Cardiac septum (tissue), 1 donor: Measurements from ENCODE around the gene FGF9. TPM values are rescaled to one million over a fixed set of nuclear protein-coding genes. Genes with fewer than 3 reads are reported as not detected.

Experiments used
- DNase-seq: peaks from one replicate; pipeline ENCODE4 v3.0.0-alpha.2; 2020; ENCODE audit warnings: low spot score
- intact Hi-C: fragments of 100-400 bp; cut with DNase I; formaldehyde crosslinking; loops from one replicate; pipeline ENCODE4 v1.14.0; 2022
- total RNA-seq: library from RNA; stranded (reverse); fragmentation: NEBNext Ultra II Directional; extraction: Animal tissue kit (Norgen Biotek cat#: 25700); gene quantifications from one replicate; pipeline ENCODE4 v1.2.1, GENCODE V29; 2021
- donor health status: DM: no; HTN: no; CAD: no.

The FGF9 gene
- total RNA-seq, 1 donor from 2014 or later = 14.3 TPM

GRCh38 chr13:21696865-21697448, 26.1 kb downstream of the FGF9 start:
- intact Hi-C loops = no loop called here
- DNase-seq = no peak

DNA sequence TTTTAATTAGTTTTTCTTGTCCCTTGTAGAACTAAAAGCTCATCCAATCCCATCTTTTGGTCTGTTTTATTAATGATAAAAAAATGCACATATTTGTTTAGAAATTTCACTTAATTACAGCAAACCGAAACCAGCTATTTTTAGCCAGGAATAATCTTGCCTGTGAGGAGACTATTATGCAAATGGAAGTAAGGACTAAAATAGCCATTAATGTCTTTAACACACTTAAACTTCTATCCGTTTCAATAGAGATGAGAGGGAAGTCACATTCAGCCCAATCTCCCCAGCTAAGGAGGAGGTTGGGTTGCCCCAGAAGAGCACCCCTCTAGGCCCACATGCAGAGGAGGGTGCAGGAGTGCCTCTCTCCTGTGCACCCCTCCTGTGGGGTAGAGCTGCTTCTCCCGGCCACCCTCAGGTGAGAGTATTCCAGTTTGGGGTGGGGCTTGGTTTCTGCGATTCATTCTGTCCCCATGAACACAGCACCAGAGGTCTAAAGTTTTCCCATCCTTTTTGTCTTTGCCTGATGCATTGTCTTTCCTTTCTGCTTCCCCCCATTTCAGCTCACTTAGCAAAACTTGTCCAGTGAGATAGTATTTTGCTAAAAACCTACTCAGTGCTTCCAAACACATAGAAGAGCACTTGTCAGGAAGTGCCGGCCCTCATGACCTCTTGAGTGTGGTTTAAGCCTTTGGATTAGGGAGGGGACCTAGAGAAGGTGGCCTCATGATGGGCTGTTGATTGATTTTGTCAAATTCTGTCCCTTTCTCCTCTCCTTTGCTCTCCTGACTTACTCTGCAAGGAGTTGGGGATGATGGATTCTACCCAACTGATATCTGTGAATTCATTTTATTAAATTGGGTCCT, 28.2 kb downstream of the FGF9 start:
- DNase-seq = no peak
- intact Hi-C loops = no loop called here

- intact Hi-C loops = no loop called here
- DNase-seq = no peak
These were observed 30.6 kb downstream of the FGF9 start for GRCh38 chr13:21701460-21701859.

- intact Hi-C loops = no loop called here
- DNase-seq = no peak
These were observed 33.0 kb downstream of the FGF9 start for GRCh38 chr13:21703846-21704245.

DNA sequence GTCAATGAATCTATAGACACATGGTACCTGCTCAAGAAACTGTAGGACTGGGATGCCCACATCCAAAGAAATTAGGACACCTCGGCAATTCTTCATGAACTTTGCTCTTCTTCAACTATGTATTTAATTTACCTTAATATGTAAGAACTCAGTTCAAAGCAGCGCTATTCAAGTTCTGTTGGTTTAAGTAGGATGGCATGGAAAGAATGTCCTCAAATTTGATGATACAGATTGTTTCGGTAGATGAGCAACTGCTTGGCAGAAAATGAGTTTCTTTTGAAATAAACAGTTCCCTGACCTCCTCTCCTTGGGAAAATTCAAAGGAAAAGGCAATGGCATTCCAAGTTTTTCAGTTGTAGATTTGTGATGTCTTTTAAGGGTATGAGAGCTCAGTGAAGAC, 36.7 kb downstream of the FGF9 start:
- no peak for DNase-seq
- intact Hi-C loops = no loop called here

- DNase-seq = no peak
- intact Hi-C loops = no loop called here
These were observed 38.8 kb downstream of the FGF9 start for GRCh38 chr13:21709697-21710096.

- intact Hi-C loops = no loop called here
- DNase-seq = no peak
These were observed 39.3 kb downstream of the FGF9 start for GRCh38 chr13:21710163-21710562.

GRCh38 chr13:21717817-21718216, 46.9 kb downstream of the FGF9 start:
- intact Hi-C loops = no loop called here
- DNase-seq = no peak

DNA sequence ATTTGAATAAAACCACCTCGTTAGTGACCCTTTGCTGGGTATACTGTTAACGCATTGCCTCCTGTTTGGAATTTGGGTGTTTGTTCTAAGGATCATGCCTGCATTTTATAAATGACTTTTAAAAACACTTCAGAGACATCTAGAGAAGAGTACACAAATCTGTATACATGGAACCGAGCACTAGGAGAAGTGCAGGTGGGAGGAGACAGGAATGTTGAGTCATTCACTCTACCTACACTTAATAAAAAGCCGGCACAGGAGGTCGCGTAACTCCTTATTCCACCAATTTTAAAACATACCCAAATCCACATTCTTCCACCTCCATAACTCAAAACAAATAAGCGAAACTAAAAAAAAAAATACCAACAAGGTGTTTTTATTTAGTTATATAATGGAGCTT, 48.6 kb downstream of the FGF9 start:
- intact Hi-C loops = no loop called here

GRCh38 chr13:21723807-21724505, 53.1 kb downstream of the FGF9 start:
- DNase-seq = no peak
- intact Hi-C loops = no loop called here

More for the DNA sequence above, 48.6 kb downstream of the FGF9 start:
- no peak for DNase-seq

DNA sequence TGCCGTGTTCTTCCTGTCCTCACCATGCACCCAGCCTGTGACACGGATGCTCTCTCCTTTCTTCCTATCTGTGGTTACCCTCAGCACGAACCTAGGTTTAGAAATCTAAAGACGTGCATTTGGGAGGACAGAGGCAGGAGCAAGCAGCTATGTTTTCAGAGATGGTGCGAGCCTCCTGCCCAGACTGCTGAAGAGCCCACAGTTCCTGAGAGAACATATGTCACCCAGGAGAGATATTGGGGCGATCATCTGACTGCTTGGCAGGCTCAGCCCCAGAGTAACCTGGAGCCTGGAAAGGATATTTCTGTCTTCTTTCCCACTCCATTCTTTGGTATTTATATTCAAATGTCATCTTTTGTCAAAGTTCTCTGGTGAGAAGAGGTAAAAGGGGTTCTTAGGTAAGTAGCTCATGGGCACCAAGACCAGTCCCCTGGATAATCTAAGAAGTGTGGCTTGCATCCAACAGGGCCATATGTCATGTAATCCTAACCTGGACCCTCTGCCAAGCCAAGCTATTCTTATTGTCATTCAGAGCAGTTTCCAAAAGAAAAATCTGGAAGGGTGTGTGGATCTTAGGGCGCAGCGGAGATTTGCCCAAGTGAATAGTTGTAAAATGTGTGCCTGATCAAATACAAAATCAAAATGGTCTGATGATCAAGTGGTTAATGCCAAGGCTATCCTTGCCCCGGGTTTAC, 59.5 kb downstream of the FGF9 start:
- intact Hi-C loops = no loop called here
- DNase-seq = no peak

DNA sequence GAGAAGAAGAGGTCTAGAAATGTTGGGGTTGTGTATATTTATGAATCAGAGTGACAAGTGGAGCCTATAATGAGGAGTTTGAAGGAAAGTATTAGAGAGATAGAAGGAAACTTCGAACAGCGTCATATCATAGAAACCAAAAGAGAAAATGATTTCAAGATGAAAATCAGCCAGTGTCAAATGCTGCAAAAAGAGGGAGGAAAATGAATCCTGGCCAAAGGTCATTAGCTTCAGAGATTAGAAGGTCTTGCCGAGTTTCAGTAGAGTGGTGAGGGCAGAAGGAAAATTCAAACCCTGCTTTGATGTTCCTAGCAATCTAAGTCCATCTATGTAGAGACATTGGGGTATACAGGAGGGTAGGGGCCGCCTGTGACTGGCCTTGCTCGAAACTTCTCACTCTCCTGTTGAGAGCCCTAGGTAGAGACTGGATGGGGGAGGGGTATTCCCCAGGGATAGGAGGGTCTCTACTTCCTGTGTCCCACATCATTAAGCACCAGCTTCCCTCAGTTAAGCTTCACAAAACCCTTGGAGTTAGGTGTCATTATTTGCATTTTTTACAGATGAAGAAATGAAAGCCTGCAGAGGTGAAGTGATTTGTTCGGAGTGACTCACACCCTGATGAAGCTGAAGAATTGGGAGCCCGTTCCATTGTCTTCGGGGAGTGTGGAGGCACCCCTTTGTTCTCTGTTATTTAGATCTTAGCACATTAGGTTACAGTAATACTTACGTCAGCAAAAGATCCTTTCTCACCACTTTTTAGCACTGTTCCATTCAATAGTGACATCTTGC, 62.8 kb downstream of the FGF9 start:
- intact Hi-C loops = no loop called here

DNA sequence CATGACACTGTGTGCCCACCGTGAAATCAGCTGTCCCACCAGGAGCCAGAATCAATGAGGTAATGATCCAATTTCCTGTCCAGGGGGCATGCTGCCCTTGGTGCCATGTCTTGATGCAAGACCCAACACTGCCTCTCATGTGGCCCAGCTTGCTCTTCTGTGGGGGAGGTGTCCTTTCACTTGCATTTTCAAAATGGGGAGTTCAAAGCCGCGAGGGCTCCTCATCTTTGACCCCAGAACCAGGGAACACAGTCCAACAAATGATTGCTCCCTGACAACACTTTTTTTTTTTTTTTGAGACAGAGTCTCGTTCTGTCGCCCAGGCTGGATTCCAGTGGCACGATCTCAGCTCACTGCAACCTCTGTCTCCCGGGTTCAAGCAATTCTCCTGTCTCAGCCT, 64.1 kb downstream of the FGF9 start:
- intact Hi-C loops = loop anchor here (5.0 kb wide), 1 partner anchor 112 kb away; no protein-coding TSS in a partner anchor
- DNase-seq = no peak

More for the DNA sequence above, 62.8 kb downstream of the FGF9 start:
- DNase-seq = no peak

DNA sequence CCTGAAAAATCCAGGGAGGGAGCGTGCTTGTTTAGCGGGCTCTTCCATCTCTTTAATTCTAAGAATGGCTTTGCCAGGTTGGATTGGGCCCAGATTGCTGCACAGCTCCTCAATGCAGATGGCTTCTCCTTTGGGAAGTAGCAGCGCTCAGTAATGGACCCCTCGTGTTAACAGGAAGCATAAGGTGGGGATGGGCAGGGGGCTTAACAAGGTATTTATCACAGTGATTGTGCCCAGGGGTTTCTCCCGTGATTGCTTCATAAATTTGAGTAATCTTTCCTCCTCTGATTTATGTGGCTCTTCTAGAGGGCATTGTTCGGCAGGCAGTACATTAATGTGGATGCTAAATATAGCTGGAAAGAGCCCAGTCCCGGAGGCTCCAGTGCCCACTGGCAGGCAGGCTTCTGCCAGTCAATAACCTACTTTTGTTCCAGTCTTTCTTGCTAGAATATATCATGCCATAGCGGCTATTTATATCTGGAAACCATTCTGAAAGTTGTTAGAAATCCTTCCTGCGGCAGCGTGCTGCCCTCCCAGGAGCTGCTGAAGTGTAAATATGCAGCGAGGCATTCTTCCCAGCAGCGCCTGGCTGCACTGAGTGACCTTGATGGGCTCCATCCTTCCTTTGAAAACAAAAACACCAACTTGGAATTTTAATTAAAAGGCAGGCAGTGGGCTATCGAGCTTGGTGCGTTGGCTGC, 65.0 kb downstream of the FGF9 start:
- intact Hi-C loops = loop anchor here (2.0 to 5.0 kb wide), 2 partner anchors 59 to 111 kb away; no protein-coding TSS in a partner anchor
- DNase-seq = no peak

DNA sequence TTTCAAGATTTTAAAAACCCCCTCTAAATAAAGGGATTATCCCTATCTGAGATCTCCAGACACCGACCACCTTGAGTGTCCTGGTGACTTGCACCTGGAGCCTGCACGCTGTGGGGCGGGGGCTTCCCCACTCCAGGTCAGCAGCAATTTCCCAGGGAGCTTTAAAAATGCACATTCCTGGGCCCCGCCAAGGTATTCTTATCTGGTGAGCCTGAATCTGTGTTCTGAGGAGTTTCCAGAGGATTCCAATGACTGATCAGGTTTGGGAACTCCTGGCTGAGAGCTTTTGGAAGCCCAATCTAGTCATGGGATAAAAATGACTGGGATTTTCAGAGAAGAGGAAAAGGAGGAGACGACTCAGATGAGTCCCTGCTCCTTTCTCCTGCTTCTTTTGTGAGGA, 66.1 kb downstream of the FGF9 start:
- intact Hi-C loops = loop anchor here (2.0 to 5.0 kb wide), 2 partner anchors 60 to 110 kb away; no protein-coding TSS in a partner anchor
- DNase-seq = no peak

DNA sequence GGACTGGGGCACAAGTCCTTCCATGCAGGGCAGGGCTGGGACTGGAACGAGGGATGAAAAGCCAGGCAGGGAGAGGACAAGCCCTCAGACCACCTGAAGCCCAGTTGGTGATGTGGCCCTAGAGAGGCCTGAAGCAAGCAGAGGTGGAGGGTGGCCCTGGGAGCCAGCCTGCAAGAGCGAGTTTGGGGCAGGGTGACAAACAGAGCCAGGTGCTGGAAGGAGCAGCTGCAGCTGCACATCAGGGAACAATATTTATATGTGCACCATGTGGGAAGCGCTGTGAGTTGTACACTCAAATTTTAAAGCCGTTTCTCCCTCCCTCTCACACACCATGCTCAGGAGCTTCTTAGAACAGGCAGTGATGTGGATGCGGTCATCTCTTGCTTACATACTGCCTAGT, 67.8 kb downstream of the FGF9 start:
- DNase-seq = no peak
- intact Hi-C loops = loop anchor here (5.0 kb wide), 1 partner anchor 109 kb away; no protein-coding TSS in a partner anchor

- no peak for DNase-seq
- intact Hi-C loops = loop anchor here (5.0 kb wide), 1 partner anchor 108 kb away; no protein-coding TSS in a partner anchor
These were observed 68.9 kb downstream of the FGF9 start for GRCh38 chr13:21739771-21740170.

DNA sequence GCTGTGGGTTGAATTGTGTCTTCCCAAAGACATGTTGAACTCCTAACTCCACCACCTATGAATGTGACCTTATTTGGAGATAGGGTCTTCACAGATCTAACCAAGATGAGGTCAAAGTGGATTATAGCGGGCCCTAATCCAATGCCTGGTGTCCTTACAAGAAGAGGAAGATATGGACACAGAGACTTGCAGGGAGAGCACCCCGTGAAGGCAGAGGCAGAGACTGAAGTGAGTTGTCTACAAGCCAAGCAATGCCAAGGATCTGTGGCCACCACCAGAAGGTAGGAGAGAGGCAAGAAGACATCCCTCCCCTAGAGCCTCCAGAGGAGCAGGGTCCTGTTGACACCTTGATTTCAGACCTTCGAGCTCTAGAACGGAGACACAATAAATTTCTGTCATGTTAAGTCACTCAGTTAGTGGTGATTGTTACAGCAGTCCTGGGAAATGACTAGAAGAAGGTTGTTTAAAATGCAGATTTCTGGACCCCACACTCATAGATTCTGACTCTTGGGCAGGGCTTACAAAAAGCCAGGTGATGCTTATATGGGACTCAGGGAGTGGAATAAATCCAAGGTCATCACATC, 70.6 kb downstream of the FGF9 start:
- intact Hi-C loops = no loop called here
- DNase-seq = no peak
